ENCODE results near the gene FAM53B. TPM values are rescaled to one million over a fixed set of nuclear protein-coding genes. Genes with fewer than 3 reads are reported as not detected.
A peak's percentile ranks its signal among the peaks of the same experiment; 100 is the strongest.
"Not testable (repeated sequence)": the region's sequence is repeated elsewhere in the genome, so short reads cannot be mapped to it uniquely, and the experiment has no call there.

FAM53B gene
- total RNA-seq, 6 experiments from 2014 or later: 4.4 to 10.8 (median 4.8) TPM

GRCh38 chr10:124611738-124612137 lies 132.4 kb downstream of the FAM53B start:
- no peaks in the 10 kb centered on the region for H3K4me1 ChIP-seq
- no peak overlapping the region for H3K4me3 ChIP-seq
- DNase-seq (no peak), ATAC-seq (peak in 3 of 4 donors; percentile 7 to 20 (median 9))
- no peaks in the 10 kb centered on the region for H3K9me3 ChIP-seq
- WGBS (ENCODE audit: insufficient coverage, low coverage, low lambda C conversion rate, missing lambda C conversion rate): 66% methylated on average over 4 of the region's 11 CpGs
- no peak overlapping the region for H3K27ac ChIP-seq
- H3K27me3 ChIP-seq: no peaks in the 10 kb centered on the region
- intact Hi-C loops (cut with DNase I): no loop called here
- peaks cover 0 to 2% (median 0%) of the 10 kb centered on the region in 4 donors for H3K36me3 ChIP-seq
- no peak for TF ChIP-seq POLR2A (IDR thresholded peaks at IDR 0.05)

GRCh38 chr10:124610851-124611250 lies 133.3 kb downstream of the FAM53B start:
- WGBS (ENCODE audit: insufficient coverage, low coverage, low lambda C conversion rate, missing lambda C conversion rate): 77% methylated on average over 7 of the region's 17 CpGs
- DNase-seq; intact Hi-C loops (cut with DNase I): not testable (repeated sequence)

GRCh38 chr10:124610186-124610585 lies 134.0 kb downstream of the FAM53B start:
- H3K4me3 ChIP-seq; intact Hi-C loops (cut with DNase I); H3K27me3 ChIP-seq; H3K9me3 ChIP-seq; H3K27ac ChIP-seq; H3K36me3 ChIP-seq; ATAC-seq; H3K4me1 ChIP-seq: not testable (repeated sequence)
- 96% methylated on average over 19 of the region's 19 CpGs for WGBS (ENCODE audit: insufficient coverage, low coverage, low lambda C conversion rate, missing lambda C conversion rate)
- peak in 2 of 3 donors; percentile 50 to 67 for DNase-seq

More at GRCh38 chr10:124610851-124611250, 133.3 kb downstream of the FAM53B start:
- not testable (repeated sequence) for H3K27ac ChIP-seq, H3K27me3 ChIP-seq, H3K9me3 ChIP-seq, H3K4me1 ChIP-seq, H3K4me3 ChIP-seq, ATAC-seq, H3K36me3 ChIP-seq

GRCh38 chr10:124609698-124610097 lies 134.5 kb downstream of the FAM53B start:
- H3K4me1 ChIP-seq: no peaks in the 10 kb centered on the region
- no peak overlapping the region for H3K4me3 ChIP-seq
- intact Hi-C loops (cut with DNase I): no loop called here
- no peaks in the 10 kb centered on the region for H3K27me3 ChIP-seq
- H3K27ac ChIP-seq: no peak overlapping the region
- H3K9me3 ChIP-seq: no peaks in the 10 kb centered on the region
- peaks cover 0 to 2% (median 0%) of the 10 kb centered on the region in 4 donors for H3K36me3 ChIP-seq
- no peak for ATAC-seq
- no peak for TF ChIP-seq POLR2A (IDR thresholded peaks at IDR 0.05)
- no peak for TF ChIP-seq CTCF (IDR thresholded peaks at IDR 0.05)
- DNase-seq: no peak
- 88% methylated on average over 7 of the region's 11 CpGs for WGBS (ENCODE audit: insufficient coverage, low coverage, low lambda C conversion rate, missing lambda C conversion rate)

- ATAC-seq (no peak), DNase-seq (no peak)
- H3K27ac ChIP-seq: no peak overlapping the region
- TF ChIP-seq POLR2A (IDR thresholded peaks at IDR 0.05) (no peak), CTCF (IDR thresholded peaks at IDR 0.05) (no peak)
- H3K4me3 ChIP-seq: no peak overlapping the region
- H3K4me1 ChIP-seq: no peaks in the 10 kb centered on the region
- intact Hi-C loops (cut with DNase I): no loop called here
- no peaks in the 10 kb centered on the region for H3K27me3 ChIP-seq
- H3K9me3 ChIP-seq: no peaks in the 10 kb centered on the region
- 90% methylated on average over 2 of the region's 14 CpGs for WGBS (ENCODE audit: insufficient coverage, low coverage, low lambda C conversion rate, missing lambda C conversion rate)
- no peaks in the 10 kb centered on the region for H3K36me3 ChIP-seq
Observed at GRCh38 chr10:124608093-124608721, 136.0 kb downstream of the FAM53B start.

GRCh38 chr10:124607693-124608092 lies 136.5 kb downstream of the FAM53B start:
- no CpG with 5 or more reads among the region's 18 CpGs for WGBS (ENCODE audit: insufficient coverage, low coverage, low lambda C conversion rate, missing lambda C conversion rate)
- H3K9me3 ChIP-seq: no peaks in the 10 kb centered on the region
- DNase-seq (no peak), ATAC-seq (no peak)
- no peak overlapping the region for H3K4me3 ChIP-seq
- no peak overlapping the region for H3K27ac ChIP-seq
- no peaks in the 10 kb centered on the region for H3K4me1 ChIP-seq
- intact Hi-C loops (cut with DNase I): no loop called here
- no peaks in the 10 kb centered on the region for H3K27me3 ChIP-seq
- H3K36me3 ChIP-seq: no peaks in the 10 kb centered on the region
- TF ChIP-seq POLR2A (IDR thresholded peaks at IDR 0.05) (no peak), CTCF (IDR thresholded peaks at IDR 0.05) (no peak)
